AG04450 (cell line): ENCODE measurements around the gene ZIC2. TPM values are rescaled to one million over a fixed set of nuclear protein-coding genes. Genes with fewer than 3 reads are reported as not detected.

Experiments used
- CTCF ChIA-PET: fragments of 300-600, 350-600 bp; formaldehyde crosslinking; extraction: SDS; loops from one replicate; lab custom pipeline; 2022; ENCODE audit warnings: antibody characterized with exemption, inconsistent platforms; lab: Charles Lee
- POLR2A ChIA-PET: fragments of 350-600 bp; formaldehyde crosslinking; extraction: SDS; loops from one replicate; lab custom pipeline; 2021; ENCODE audit warnings: antibody characterized with exemption, inconsistent platforms; lab: Yijun Ruan, JAX
- DNase-seq: peaks from one replicate; pipeline ENCODE4 v3.0.0-alpha.2; 2011; ENCODE audit warnings: low read depth, low spot score
- H3K27ac ChIP-seq: one replicate; pipeline ENCODE4 v1.5.1; 2012; ENCODE audit warnings: low read depth, low read length, control low read depth
- H3K27me3 ChIP-seq: one replicate; pipeline ENCODE4 v1.6.0; 2012; ENCODE audit warnings: low read length; ENCODE audit not compliant: control insufficient read depth, insufficient read depth
- H3K4me3 ChIP-seq: 2 replicates; pipeline ENCODE4 v1.5.1; 2011; ENCODE audit warnings: mild to moderate bottlenecking, low read depth, low read length, control low read depth
- H3K9me3 ChIP-seq: 2 replicates; pipeline ENCODE4 v1.5.1; 2012; ENCODE audit warnings: low read length; ENCODE audit not compliant: control insufficient read depth, insufficient read depth
- polyA plus RNA-seq: library from polyadenylated mRNA; depleted of rRNA; stranded (reverse); fragments of >200 nt; gene quantifications from 2 replicates; pipeline ENCODE4 v1.2.3, GENCODE V29; 2011
- TF ChIP-seq, protein P1 (sequence below): IDR thresholded peaks from 2 replicates; pipeline ENCODE4 v1.5.1; 2011; ENCODE audit warnings: low read depth, low read length, control low read depth, inconsistent platforms

Gene ZIC2
- polyA plus RNA-seq, 1 experiment = not detected

DNA sequence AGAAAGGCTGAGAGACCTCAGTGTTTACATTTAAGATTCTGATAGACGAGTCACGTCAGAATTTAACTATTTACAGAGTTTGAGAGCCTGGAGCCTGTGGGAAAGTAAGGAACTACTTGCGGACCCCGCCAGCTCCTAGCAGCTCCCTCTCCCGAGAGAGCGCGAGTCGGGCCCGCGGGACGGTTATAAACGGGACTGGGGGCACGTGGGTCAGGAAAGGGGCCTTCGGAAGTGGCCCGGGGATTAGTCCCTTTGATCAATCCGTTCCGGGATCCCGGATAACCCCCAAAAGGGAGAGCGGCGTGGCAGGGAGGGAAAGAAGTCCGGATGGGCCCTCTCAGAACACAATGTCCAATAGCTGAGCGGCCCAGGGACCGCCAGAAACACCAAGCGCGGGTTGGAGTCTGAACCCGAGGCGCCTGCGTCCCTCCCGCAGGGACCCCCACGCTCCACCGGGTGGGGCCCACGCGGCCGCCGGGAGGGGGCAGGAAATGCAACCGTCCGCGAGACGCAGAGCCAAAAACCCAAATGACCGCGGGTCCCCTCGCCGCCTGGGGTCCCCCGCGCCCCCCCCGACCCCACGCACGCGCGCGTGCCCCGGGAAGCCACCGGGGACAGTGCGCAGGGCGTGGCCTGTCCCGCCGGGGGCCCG is 13.6 kb upstream of the ZIC2 start:
- TF ChIP-seq, protein P1, sequence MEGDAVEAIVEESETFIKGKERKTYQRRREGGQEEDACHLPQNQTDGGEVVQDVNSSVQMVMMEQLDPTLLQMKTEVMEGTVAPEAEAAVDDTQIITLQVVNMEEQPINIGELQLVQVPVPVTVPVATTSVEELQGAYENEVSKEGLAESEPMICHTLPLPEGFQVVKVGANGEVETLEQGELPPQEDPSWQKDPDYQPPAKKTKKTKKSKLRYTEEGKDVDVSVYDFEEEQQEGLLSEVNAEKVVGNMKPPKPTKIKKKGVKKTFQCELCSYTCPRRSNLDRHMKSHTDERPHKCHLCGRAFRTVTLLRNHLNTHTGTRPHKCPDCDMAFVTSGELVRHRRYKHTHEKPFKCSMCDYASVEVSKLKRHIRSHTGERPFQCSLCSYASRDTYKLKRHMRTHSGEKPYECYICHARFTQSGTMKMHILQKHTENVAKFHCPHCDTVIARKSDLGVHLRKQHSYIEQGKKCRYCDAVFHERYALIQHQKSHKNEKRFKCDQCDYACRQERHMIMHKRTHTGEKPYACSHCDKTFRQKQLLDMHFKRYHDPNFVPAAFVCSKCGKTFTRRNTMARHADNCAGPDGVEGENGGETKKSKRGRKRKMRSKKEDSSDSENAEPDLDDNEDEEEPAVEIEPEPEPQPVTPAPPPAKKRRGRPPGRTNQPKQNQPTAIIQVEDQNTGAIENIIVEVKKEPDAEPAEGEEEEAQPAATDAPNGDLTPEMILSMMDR = no peak
- Histone ChIP-seq H3K27me3 (peaks cover 67% of the 10 kb centered on the region), H3K27ac (no peak overlapping the region), H3K9me3 (peaks cover 16% of the 10 kb centered on the region; the same call in 1 of the 2 replicates), H3K4me3 (no peak overlapping the region)
- CTCF ChIA-PET = interaction anchor here (0.6 to 1.5 kb wide), 2 partner anchors 52 to 350 kb away, joined by 3 to 4 read pairs; no protein-coding TSS in a partner anchor
- POLR2A ChIA-PET = no interaction called here
- no peak for DNase-seq

DNA sequence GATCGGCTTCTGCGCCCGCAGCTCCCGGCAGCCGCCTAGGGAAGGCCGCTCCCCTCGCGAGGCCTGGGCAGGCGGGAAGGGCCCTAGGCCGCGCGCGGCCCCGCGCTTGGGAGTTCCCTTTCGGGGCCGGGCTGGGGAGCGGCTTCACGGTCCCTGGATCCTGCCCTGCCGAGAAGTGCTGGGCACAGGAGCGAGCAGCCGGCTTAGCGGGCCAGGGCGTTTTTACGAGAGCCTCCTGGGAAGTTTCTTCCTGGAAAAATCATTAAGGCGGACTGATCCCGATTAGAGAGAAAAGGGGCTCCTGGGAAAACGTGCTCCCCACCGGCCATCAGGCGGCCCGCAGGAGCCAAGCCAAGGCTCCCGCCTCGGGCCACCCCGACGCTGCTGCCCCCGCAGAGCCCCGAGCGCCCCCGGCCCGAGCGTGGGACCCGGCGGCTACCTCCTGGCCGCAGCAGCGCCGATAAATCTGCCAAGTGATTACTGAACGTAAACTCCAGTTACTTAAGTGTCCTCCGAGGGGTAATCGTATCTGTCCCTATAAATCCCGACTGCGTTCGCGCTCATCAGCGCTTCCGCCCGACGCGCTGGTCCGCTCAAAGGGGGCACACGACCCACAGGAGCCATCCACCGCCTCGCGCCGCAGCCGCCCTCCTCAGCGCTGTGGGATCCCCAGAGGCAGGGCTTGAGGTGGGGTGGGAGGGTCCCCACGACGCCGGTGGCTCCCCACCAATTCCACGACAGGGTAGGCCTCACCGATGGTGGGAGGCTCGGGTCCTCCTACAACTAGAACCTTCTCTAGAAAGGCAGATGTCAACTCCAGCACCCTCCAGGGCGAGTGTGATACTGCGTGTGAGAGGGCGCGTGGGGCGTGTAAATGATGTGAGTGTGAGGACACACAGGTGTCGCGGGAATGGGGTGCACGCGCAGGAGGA is 12.8 kb upstream of the ZIC2 start:
- POLR2A ChIA-PET = no interaction called here
- CTCF ChIA-PET = interaction anchor here (0.6 kb wide), 1 partner anchor 351 kb away, joined by 3 read pairs; no protein-coding TSS in a partner anchor
- TF ChIP-seq, protein P1 = no peak

DNA sequence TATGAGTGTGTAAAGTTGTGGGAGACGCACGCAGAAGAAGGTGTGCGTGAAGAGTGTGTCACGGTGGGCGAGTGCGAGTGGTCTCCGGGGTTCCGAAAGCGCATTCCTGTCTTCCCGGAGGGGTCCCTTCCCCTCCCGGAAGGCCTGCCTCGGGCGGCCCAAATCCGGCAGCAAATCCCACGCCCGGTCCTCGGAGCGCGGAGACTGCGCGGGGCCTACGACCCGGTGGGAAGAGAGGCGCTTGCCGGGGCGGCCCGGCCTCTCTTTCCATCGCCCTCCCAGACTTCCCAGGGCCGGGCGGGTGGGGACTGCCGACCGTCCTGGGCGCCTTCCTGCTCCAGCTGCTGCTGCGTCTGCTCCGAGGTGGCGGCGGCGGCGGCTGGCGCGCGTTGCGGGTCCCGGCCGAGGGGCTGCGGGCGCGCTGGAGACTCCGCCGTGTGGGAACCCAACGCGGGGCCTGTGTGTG is 12.1 kb upstream of the ZIC2 start:
- CTCF ChIA-PET = no interaction called here
- TF ChIP-seq, protein P1 = no peak
- Histone ChIP-seq H3K4me3 (no peak overlapping the region), H3K9me3 (peaks cover 16% of the 10 kb centered on the region; the same call in 1 of the 2 replicates), H3K27ac (no peak overlapping the region), H3K27me3 (peaks cover 82% of the 10 kb centered on the region)
- POLR2A ChIA-PET = no interaction called here
- no peak for DNase-seq

More for the DNA sequence above, 12.8 kb upstream of the ZIC2 start:
- Histone ChIP-seq H3K27ac (no peak overlapping the region), H3K4me3 (no peak overlapping the region), H3K27me3 (peaks cover 75% of the 10 kb centered on the region), H3K9me3 (peaks cover 16% of the 10 kb centered on the region; the same call in 1 of the 2 replicates)
- no peak for DNase-seq

DNA sequence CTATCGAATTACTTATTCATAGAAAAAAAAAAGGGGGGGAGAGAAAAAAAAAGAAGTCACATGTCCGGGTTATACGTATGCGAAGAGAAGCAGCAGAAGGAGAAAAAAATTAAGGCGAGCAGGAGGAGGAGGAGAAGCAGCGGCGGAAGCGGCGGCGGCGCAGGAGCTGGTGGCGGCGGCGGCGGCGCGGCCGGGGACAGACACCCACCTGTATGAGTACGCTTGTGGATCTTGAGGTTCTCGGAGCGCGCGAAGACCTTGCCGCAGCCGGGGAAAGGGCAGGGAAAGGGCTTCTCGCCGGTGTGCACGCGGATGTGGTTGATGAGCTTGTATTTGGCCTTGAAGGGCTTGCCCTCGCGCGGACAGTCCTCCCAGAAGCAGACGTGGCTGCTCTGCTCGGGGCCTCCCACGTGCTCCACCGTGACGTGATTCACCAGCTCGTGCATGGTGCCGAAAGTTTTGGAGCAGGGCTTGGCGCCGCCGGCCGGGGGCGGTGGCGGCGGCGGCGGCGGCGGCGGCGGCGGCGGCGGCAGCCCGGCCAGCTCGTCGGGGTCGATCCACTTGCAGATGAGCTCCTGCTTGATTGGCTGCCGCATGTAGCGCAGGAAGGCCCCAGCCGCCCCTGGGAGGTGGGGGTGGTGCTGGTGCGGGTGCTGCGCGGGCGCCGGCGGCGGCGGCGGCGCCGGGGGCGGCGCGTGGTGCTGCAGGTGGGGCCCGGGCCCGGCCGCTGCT is 11.5 kb upstream of the ZIC2 start:
- TF ChIP-seq, protein P1 = no peak
- no peak for DNase-seq
- Histone ChIP-seq H3K9me3 (peaks cover 22% of the 10 kb centered on the region; the same call in 1 of the 2 replicates), H3K27ac (no peak overlapping the region), H3K4me3 (no peak overlapping the region), H3K27me3 (peaks cover 85% of the 10 kb centered on the region)
- ChIA-PET CTCF (no interaction called here), POLR2A (no interaction called here)
